ENCODE data around the gene CTNNA1.
A peak's percentile ranks its signal among the peaks of the same experiment; 100 is the strongest.

The CTNNA1 gene

GRCh38 chr5:138936225-138936967 is 183.2 kb downstream of the CTNNA1 start:
- DNase-seq = no peak

- DNase-seq = no peak
Observed at GRCh38 chr5:138936968-138937345, 183.7 kb downstream of the CTNNA1 start.

GRCh38 chr5:138937392-138938387 is 184.5 kb downstream of the CTNNA1 start:
- DNase-seq = no peak

- no peak for DNase-seq
Observed at GRCh38 chr5:138938526-138938925, 185.3 kb downstream of the CTNNA1 start.

- DNase-seq = no peak
Observed at GRCh38 chr5:138942066-138942465, 188.8 kb downstream of the CTNNA1 start.

- DNase-seq = no peak
Observed at GRCh38 chr5:138942861-138943260, 189.6 kb downstream of the CTNNA1 start.

GRCh38 chr5:138943599-138944173 is 190.5 kb downstream of the CTNNA1 start:
- peak; percentile 31 for DNase-seq

GRCh38 chr5:138944527-138945322 is 191.5 kb downstream of the CTNNA1 start:
- DNase-seq = peak; percentile 57

GRCh38 chr5:138945421-138946240 is 192.4 kb downstream of the CTNNA1 start:
- DNase-seq = peak; percentile 53

- peak; percentile 56 for DNase-seq
Observed at GRCh38 chr5:138946241-138946623, 193.0 kb downstream of the CTNNA1 start.

GRCh38 chr5:138946831-138947560 is 193.8 kb downstream of the CTNNA1 start:
- DNase-seq = peak; percentile 59

GRCh38 chr5:138947780-138948179 is 194.6 kb downstream of the CTNNA1 start:
- DNase-seq = peak; percentile 39

GRCh38 chr5:138948471-138949222 is 195.4 kb downstream of the CTNNA1 start:
- peak; percentile 38 for DNase-seq

GRCh38 chr5:138949223-138949574 is 196.0 kb downstream of the CTNNA1 start:
- peak; percentile 47 for DNase-seq

GRCh38 chr5:138949988-138950387 is 196.8 kb downstream of the CTNNA1 start:
- DNase-seq = peak; percentile 21

- DNase-seq = peak; percentile 38
Observed at GRCh38 chr5:138950421-138951031, 197.3 kb downstream of the CTNNA1 start.

- DNase-seq = peak; percentile 49
Observed at GRCh38 chr5:138951091-138951985, 198.1 kb downstream of the CTNNA1 start.

GRCh38 chr5:138951986-138952735 is 198.9 kb downstream of the CTNNA1 start:
- DNase-seq = peak; percentile 53
